Trophoblast cell (in vitro differentiated cells and primary cell): ENCODE data around the gene AP1G1.
"Not testable (repeated sequence)": the region's sequence is repeated elsewhere in the genome, so short reads cannot be mapped to it uniquely, and the experiment has no call there.

ENCODE experiments used
- DNase-seq, 2 donors: peaks; one replicate each; pipeline ENCODE4 v3.0.0-alpha.2; 2016
- H2AFZ ChIP-seq: 2 replicates; pipeline ENCODE4 v1.6.1; 2013; ENCODE audit warnings: low read length, moderate library complexity, mild to moderate bottlenecking; ENCODE audit not compliant: insufficient read depth, poor library complexity
- H2AK5ac ChIP-seq: 2 replicates; pipeline ENCODE4 v1.6.1; 2013; ENCODE audit warnings: mild to moderate bottlenecking, low read length
- H2BK120ac ChIP-seq: 2 replicates; pipeline ENCODE4 v1.6.1; 2013; ENCODE audit warnings: low read length, mild to moderate bottlenecking, moderate library complexity; ENCODE audit not compliant: insufficient read depth, poor library complexity
- H2BK12ac ChIP-seq: 2 replicates; pipeline ENCODE4 v1.6.1; 2013; ENCODE audit warnings: mild to moderate bottlenecking, low read length, moderate library complexity
- H2BK5ac ChIP-seq: 2 replicates; pipeline ENCODE4 v1.6.1; 2013; ENCODE audit warnings: low read length, low read depth, moderate library complexity, mild to moderate bottlenecking; ENCODE audit not compliant: poor library complexity
- H3K14ac ChIP-seq: 2 replicates; pipeline ENCODE4 v1.6.1; 2013; ENCODE audit warnings: mild to moderate bottlenecking, low read length
- H3K18ac ChIP-seq: 2 replicates; pipeline ENCODE4 v1.6.1; 2013; ENCODE audit warnings: mild to moderate bottlenecking, low read length
- H3K23ac ChIP-seq: 2 replicates; pipeline ENCODE4 v1.6.1; 2013; ENCODE audit warnings: low read length
- H3K27ac ChIP-seq: 2 replicates; pipeline ENCODE4 v1.5.1; 2013; ENCODE audit warnings: low read depth, mild to moderate bottlenecking, inconsistent platforms, low read length, moderate library complexity
- H3K27me3 ChIP-seq: 2 replicates; pipeline ENCODE4 v1.6.1; 2013; ENCODE audit warnings: inconsistent platforms, mild to moderate bottlenecking, low read length, moderate library complexity; ENCODE audit not compliant: insufficient read depth
- H3K36me3 ChIP-seq, 2 experiments: 1 replicate in 1 of 2; 2 replicates in 1 of 2; pipeline ENCODE4 v1.6.1; 2013; ENCODE audit warnings: low read length in 2 of 2, mild to moderate bottlenecking in 2 of 2, moderate library complexity in 1 of 2; ENCODE audit not compliant: insufficient read depth in 2 of 2, control insufficient read depth in 1 of 2
- H3K4ac ChIP-seq: 2 replicates; pipeline ENCODE4 v1.6.1; 2013; ENCODE audit warnings: low read depth, mild to moderate bottlenecking, low read length, moderate library complexity
- H3K4me1 ChIP-seq, 2 experiments: 1 replicate in 1 of 2; 2 replicates in 1 of 2; pipeline ENCODE4 v1.6.1; 2013; ENCODE audit warnings: low read length in 2 of 2, mild to moderate bottlenecking in 2 of 2, moderate library complexity in 1 of 2; ENCODE audit not compliant: insufficient read depth in 2 of 2, control insufficient read depth in 1 of 2
- H3K4me2 ChIP-seq: 2 replicates; pipeline ENCODE4 v1.6.1; 2013; ENCODE audit warnings: inconsistent platforms, mild to moderate bottlenecking, low read length, moderate library complexity
- H3K4me3 ChIP-seq: 2 replicates; pipeline ENCODE4 v1.5.1; 2013; ENCODE audit warnings: mild to moderate bottlenecking, low read depth, low read length, inconsistent platforms
- H3K79me1 ChIP-seq: one replicate; pipeline ENCODE4 v1.6.1; 2013; ENCODE audit warnings: low read length
- H3K79me2 ChIP-seq: 2 replicates; pipeline ENCODE4 v1.6.1; 2013; ENCODE audit warnings: low read length, mild to moderate bottlenecking; ENCODE audit not compliant: control insufficient read depth, insufficient read depth, poor library complexity
- H3K9ac ChIP-seq: 2 replicates; pipeline ENCODE4 v1.6.1; 2013; ENCODE audit warnings: mild to moderate bottlenecking, low read length
- H3K9me3 ChIP-seq: 2 replicates; pipeline ENCODE4 v1.6.1; 2013; ENCODE audit warnings: low read depth, mild to moderate bottlenecking, control low read depth, inconsistent platforms, low read length; ENCODE audit not compliant: insufficient read depth
- H4K12ac ChIP-seq: 2 replicates; pipeline ENCODE4 v1.6.1; 2013; ENCODE audit warnings: low read depth, mild to moderate bottlenecking, low read length, moderate library complexity
- H4K8ac ChIP-seq: 2 replicates; pipeline ENCODE4 v1.6.1; 2013; ENCODE audit warnings: low read depth, mild to moderate bottlenecking, low read length, moderate library complexity
- H4K91ac ChIP-seq: one replicate; pipeline ENCODE4 v1.6.1; 2013; ENCODE audit warnings: low read depth, mild to moderate bottlenecking, low read length, moderate library complexity
- WGBS: extraction: QIAGEN DNeasy Blood & Tissue Kit; methylation state at CpG from one replicate; pipeline ENCODE4 v1.1.7; 2013; ENCODE audit warnings: missing lambda C conversion rate; ENCODE audit not compliant: insufficient read length, insufficient coverage; ENCODE audit errors: extremely low coverage; 5-methylcytosine and 5-hydroxymethylcytosine counted together

Gene AP1G1

GRCh38 chr16:71840052-71840451 lies 31.4 kb upstream of the AP1G1 start:
- H3K4me3 ChIP-seq, result no peak overlapping the region
- no peak overlapping the region for H4K91ac ChIP-seq
- no peaks in the 10 kb centered on the region for H3K36me3 ChIP-seq
- no peak overlapping the region for H3K14ac ChIP-seq
- no peak overlapping the region for H3K4me2 ChIP-seq
- H2AK5ac ChIP-seq, result no peak overlapping the region
- no peak overlapping the region for H3K9ac ChIP-seq
- DNase-seq, result peak; percentile 72 to 93
- H2BK5ac ChIP-seq, result no peak overlapping the region
- no peaks in the 10 kb centered on the region for H3K27me3 ChIP-seq
- no peak overlapping the region for H4K12ac ChIP-seq
- H3K27ac ChIP-seq, result no peak overlapping the region
- no peak overlapping the region for H2BK120ac ChIP-seq
- no CpG with 5 or more reads among the region's 7 CpGs for WGBS
- H3K9me3 ChIP-seq, result no peaks in the 10 kb centered on the region
- no peak overlapping the region for H3K4ac ChIP-seq
- H2AFZ ChIP-seq, result no peak overlapping the region
- no peaks in the 10 kb centered on the region for H3K4me1 ChIP-seq
- H2BK12ac ChIP-seq, result no peak overlapping the region
- H4K8ac ChIP-seq, result no peak overlapping the region
- H3K18ac ChIP-seq, result no peak overlapping the region
- no peaks in the 10 kb centered on the region for H3K79me2 ChIP-seq
- no peak overlapping the region for H3K23ac ChIP-seq
- no peaks in the 10 kb centered on the region for H3K79me1 ChIP-seq

- DNase-seq, result no peak
- Histone ChIP-seq H4K91ac (no peak overlapping the region), H3K36me3 (no peaks in the 10 kb centered on the region), H2BK12ac (no peak overlapping the region), H4K12ac (no peak overlapping the region), H2BK120ac (no peak overlapping the region), H4K8ac (no peak overlapping the region), H3K9me3 (no peaks in the 10 kb centered on the region), H3K79me2 (no peaks in the 10 kb centered on the region), H3K4me2 (no peak overlapping the region), H3K4me1 (no peaks in the 10 kb centered on the region), H3K9ac (no peak overlapping the region), H3K27me3 (no peaks in the 10 kb centered on the region), H3K18ac (no peak overlapping the region), H3K4ac (no peak overlapping the region), H3K4me3 (no peak overlapping the region), H2BK5ac (no peak overlapping the region), H3K14ac (no peak overlapping the region), H2AK5ac (no peak overlapping the region), H3K79me1 (no peaks in the 10 kb centered on the region), H3K23ac (no peak overlapping the region), H2AFZ (no peak overlapping the region), H3K27ac (no peak overlapping the region)
- no CpG with 5 or more reads among the region's 3 CpGs for WGBS
These were observed 28.5 kb upstream of the AP1G1 start for GRCh38 chr16:71837150-71837549.

DNA sequence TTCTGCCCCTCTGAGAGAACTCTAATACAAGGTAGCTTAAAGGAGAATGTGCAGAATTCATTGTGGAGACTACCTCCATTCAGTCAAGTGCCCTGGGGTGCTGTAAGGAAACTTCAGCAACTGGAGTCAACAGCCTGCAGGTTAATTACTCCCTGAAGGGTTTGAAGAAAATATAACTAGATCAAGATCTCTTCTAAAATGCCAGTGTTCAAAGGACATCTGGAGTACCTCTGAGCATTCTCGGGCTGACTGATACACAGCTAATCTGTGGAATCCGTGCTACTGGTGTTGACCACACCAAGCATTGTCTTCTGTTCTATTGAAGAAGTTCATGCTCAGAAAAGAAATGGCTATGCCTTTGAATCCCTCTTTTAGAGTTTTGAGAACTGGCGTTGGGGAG lies 25.7 kb upstream of the AP1G1 start:
- Histone ChIP-seq H3K23ac (no peak overlapping the region), H4K8ac (no peak overlapping the region), H2AFZ (no peak overlapping the region), H3K4me1 (no peaks in the 10 kb centered on the region), H2AK5ac (no peak overlapping the region), H3K9ac (no peak overlapping the region), H2BK120ac (no peak overlapping the region), H3K14ac (no peak overlapping the region), H3K27ac (no peak overlapping the region), H3K4ac (no peak overlapping the region), H3K79me1 (no peaks in the 10 kb centered on the region), H2BK12ac (no peak overlapping the region), H3K18ac (no peak overlapping the region), H4K12ac (no peak overlapping the region), H3K27me3 (no peaks in the 10 kb centered on the region), H3K4me3 (no peak overlapping the region), H3K79me2 (no peaks in the 10 kb centered on the region), H4K91ac (no peak overlapping the region), H3K4me2 (no peak overlapping the region), H3K9me3 (no peaks in the 10 kb centered on the region), H2BK5ac (no peak overlapping the region), H3K36me3 (no peaks in the 10 kb centered on the region)
- DNase-seq, result peak; percentile 78 to 91
- WGBS, result no CpG with 5 or more reads among the region's 3 CpGs

GRCh38 chr16:71832112-71832511 lies 23.5 kb upstream of the AP1G1 start:
- H4K8ac ChIP-seq, H3K27ac ChIP-seq, H3K27me3 ChIP-seq, H2AK5ac ChIP-seq, H4K12ac ChIP-seq, H3K4me2 ChIP-seq, H3K9ac ChIP-seq, H3K36me3 ChIP-seq, H3K9me3 ChIP-seq, H3K4me1 ChIP-seq, DNase-seq, H2BK120ac ChIP-seq, H3K18ac ChIP-seq, H2BK12ac ChIP-seq, H3K4ac ChIP-seq, H3K23ac ChIP-seq, H3K79me1 ChIP-seq, H3K14ac ChIP-seq, H2BK5ac ChIP-seq, H3K79me2 ChIP-seq, H2AFZ ChIP-seq, H3K4me3 ChIP-seq, H4K91ac ChIP-seq: not testable (repeated sequence)
- no CpG with 5 or more reads among the region's 2 CpGs for WGBS
